Keratinocyte (primary cell): ENCODE measurements around the gene ATP11A.

Source experiments
- EZH2 ChIP-seq: IDR thresholded peaks from one replicate; pipeline ENCODE4 v1.6.1; 2012; ENCODE audit warnings: inconsistent platforms, mild to moderate bottlenecking, low read length, moderate library complexity
- TF ChIP-seq, protein P1 (sequence below), 3 experiments: IDR thresholded peaks in 1 of 3; conservative IDR thresholded peaks in 1 of 3; optimal IDR thresholded peaks in 1 of 3; 2 replicates in 2 of 3; 3 replicates in 1 of 3; pipeline versions ENCODE3 to v1.5.1; 2011; ENCODE audit warnings: low read length in 3 of 3, mild to moderate bottlenecking in 3 of 3, moderate library complexity in 2 of 3, control low read depth in 1 of 3, inconsistent platforms in 1 of 3; ENCODE audit not compliant: insufficient read depth in 2 of 3; ENCODE audit errors: extremely low read depth in 1 of 3

DNA sequence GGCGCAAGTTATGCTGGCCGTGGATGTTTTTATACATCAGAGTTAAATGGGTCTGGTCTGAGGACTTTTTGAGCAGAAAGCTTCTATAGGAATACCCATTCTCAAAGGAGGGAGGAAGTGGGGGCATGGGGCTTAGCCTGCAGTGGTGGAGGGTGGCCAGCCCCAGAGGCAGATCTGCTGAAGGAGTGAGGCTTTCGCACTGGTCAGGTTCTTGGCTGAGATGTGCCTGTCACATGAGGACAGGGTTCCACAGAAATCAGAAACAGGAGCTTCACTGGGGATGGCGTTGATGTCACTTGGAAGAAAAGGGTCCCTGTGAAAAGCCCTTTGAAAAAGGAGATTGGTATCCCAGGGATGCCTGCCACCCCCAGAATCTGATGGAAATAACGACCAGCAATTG is 178.5 kb downstream of the ATP11A start:
- TF ChIP-seq, protein P1, sequence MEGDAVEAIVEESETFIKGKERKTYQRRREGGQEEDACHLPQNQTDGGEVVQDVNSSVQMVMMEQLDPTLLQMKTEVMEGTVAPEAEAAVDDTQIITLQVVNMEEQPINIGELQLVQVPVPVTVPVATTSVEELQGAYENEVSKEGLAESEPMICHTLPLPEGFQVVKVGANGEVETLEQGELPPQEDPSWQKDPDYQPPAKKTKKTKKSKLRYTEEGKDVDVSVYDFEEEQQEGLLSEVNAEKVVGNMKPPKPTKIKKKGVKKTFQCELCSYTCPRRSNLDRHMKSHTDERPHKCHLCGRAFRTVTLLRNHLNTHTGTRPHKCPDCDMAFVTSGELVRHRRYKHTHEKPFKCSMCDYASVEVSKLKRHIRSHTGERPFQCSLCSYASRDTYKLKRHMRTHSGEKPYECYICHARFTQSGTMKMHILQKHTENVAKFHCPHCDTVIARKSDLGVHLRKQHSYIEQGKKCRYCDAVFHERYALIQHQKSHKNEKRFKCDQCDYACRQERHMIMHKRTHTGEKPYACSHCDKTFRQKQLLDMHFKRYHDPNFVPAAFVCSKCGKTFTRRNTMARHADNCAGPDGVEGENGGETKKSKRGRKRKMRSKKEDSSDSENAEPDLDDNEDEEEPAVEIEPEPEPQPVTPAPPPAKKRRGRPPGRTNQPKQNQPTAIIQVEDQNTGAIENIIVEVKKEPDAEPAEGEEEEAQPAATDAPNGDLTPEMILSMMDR (optimal IDR thresholded peaks at IDR 0.05 in 1 of 3, IDR thresholded peaks at IDR 0.05 in 1 of 3, conservative IDR thresholded peaks at IDR 0.05 in 1 of 3; ENCODE audit: extremely low read depth in 1 of 3, insufficient read depth in 2 of 3, low read length in 3 of 3) = no peak
- no peak for TF ChIP-seq EZH2
